ENCODE data around the gene ODR4.
"Not testable (repeated sequence)": the region's sequence is repeated elsewhere in the genome, so short reads cannot be mapped to it uniquely, and the experiment has no call there.

The ODR4 gene

DNA sequence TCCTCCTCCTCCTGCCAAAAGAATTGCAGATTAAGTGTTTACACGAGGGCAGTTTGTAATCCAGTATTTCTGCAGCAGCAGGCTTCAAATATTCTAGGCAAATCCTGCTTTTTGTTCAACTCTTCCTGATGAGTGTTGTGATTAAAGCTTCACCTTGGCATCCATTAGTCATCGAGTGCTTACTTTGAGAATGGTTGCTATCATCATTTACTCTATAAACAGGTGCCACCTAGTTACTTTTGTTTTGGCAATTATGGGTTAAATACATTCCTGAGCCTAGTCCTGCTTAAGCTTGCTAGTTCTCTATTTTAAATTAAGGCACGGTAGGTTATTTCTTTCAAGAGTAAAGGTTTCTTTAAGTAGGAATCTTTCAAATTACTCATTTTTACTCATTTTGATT lies 64.9 kb downstream of the ODR4 start:
- in situ Hi-C loops (cut with HindIII; ENCODE audit: low sequenced_read_pairs) = no loop called here
- DNase-seq (ENCODE audit: low read depth, low spot score) = peak; percentile 10
- TF ChIP-seq, protein P1, sequence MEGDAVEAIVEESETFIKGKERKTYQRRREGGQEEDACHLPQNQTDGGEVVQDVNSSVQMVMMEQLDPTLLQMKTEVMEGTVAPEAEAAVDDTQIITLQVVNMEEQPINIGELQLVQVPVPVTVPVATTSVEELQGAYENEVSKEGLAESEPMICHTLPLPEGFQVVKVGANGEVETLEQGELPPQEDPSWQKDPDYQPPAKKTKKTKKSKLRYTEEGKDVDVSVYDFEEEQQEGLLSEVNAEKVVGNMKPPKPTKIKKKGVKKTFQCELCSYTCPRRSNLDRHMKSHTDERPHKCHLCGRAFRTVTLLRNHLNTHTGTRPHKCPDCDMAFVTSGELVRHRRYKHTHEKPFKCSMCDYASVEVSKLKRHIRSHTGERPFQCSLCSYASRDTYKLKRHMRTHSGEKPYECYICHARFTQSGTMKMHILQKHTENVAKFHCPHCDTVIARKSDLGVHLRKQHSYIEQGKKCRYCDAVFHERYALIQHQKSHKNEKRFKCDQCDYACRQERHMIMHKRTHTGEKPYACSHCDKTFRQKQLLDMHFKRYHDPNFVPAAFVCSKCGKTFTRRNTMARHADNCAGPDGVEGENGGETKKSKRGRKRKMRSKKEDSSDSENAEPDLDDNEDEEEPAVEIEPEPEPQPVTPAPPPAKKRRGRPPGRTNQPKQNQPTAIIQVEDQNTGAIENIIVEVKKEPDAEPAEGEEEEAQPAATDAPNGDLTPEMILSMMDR (IDR thresholded peaks at IDR 0.05; ENCODE audit: low read depth, low read length) = no peak
- H3K4me3 ChIP-seq (ENCODE audit: low read depth, low read length) = no peak overlapping the region

- H3K4me3 ChIP-seq (ENCODE audit: low read depth, low read length) = no peak overlapping the region
- TF ChIP-seq, protein P1 (IDR thresholded peaks at IDR 0.05; ENCODE audit: low read depth, low read length) = no peak
- DNase-seq (ENCODE audit: low read depth, low spot score) = peak; percentile 14
- in situ Hi-C loops (cut with HindIII; ENCODE audit: low sequenced_read_pairs) = no loop called here
Measured at GRCh38 chr1:186442651-186443375, 67.2 kb downstream of the ODR4 start.

- in situ Hi-C loops (cut with HindIII; ENCODE audit: low sequenced_read_pairs) = no loop called here
- no peak overlapping the region for H3K4me3 ChIP-seq (ENCODE audit: low read depth, low read length)
- DNase-seq (ENCODE audit: low read depth, low spot score) = no peak
- TF ChIP-seq, protein P1 (IDR thresholded peaks at IDR 0.05; ENCODE audit: low read depth, low read length) = no peak
Measured at GRCh38 chr1:186443638-186444037, 68.0 kb downstream of the ODR4 start.

DNA sequence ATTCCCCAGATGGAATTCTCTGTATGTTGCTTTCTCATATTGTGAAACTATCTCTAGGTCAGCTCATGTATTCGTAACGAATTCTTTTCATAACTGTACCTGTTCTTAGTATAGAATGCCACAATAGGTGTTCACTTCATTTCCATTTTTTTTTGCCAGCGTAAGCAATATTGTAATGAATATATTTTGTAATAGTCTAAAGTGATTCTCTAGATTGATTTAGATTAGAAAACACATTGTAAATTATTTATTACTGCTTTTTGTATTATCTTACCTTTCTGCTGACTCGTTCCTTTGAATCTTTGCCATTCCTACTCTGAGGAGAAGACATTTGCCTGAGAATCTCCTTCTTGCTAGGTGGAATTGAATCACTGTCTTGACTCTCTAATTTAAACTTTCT lies 70.5 kb downstream of the ODR4 start:
- TF ChIP-seq, protein P1 (IDR thresholded peaks at IDR 0.05; ENCODE audit: low read depth, low read length) = no peak
- no peak overlapping the region for H3K4me3 ChIP-seq (ENCODE audit: low read depth, low read length)
- DNase-seq (ENCODE audit: low read depth, low spot score) = no peak
- in situ Hi-C loops (cut with HindIII; ENCODE audit: low sequenced_read_pairs) = no loop called here

DNA sequence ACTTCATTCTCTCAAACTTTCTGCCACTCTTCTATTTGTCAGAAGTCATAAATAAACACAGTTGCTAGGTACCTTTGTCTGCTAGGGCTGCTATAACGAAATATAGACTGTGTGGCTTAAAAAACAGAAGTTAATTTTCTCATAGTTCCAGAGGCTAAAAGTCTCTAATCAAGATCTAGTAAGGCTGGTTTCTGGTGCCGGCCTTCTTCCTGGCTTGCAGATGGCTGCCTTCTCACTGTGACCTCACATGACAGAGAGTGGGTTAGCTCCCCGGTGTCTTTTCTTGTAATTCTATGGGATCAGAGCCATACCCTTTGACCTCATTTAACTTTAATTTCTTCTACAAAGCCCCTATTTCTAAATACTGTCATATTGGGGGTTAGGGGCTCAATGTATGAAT lies 79.3 kb downstream of the ODR4 start:
- no peak for DNase-seq (ENCODE audit: low read depth, low spot score)
- TF ChIP-seq, protein P1 (IDR thresholded peaks at IDR 0.05; ENCODE audit: low read depth, low read length) = no peak
- in situ Hi-C loops (cut with HindIII; ENCODE audit: low sequenced_read_pairs) = no loop called here
- H3K4me3 ChIP-seq (ENCODE audit: low read depth, low read length) = no peak overlapping the region

DNA sequence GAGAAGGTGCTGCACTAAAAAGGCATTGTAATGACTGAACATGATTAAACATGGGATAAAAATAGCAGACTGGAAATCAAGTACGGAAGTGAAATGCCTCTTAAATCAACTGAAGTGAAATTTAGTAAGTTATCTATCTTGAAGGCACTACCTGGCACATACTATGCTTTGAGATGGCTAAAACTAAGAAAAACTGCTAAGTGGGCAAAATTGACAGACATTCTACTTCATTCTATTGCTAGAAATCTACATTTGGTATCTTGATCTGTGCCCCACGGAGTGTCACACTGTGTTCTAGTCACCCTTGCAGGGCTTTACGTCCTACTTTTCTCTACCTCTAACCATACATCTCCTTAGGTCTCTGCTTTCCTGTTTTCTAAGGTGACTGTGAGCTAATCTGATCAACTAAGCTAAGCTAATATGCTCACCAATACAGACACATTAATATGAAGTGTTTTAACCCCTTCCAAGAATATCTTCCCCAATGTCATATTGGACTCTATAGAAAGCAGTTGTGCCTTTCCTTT lies 81.2 kb downstream of the ODR4 start:
- TF ChIP-seq, protein P1 (IDR thresholded peaks at IDR 0.05; ENCODE audit: low read depth, low read length) = no peak
- no peak for DNase-seq (ENCODE audit: low read depth, low spot score)
- in situ Hi-C loops (cut with HindIII; ENCODE audit: low sequenced_read_pairs) = no loop called here
- H3K4me3 ChIP-seq (ENCODE audit: low read depth, low read length) = no peak overlapping the region

- H3K4me3 ChIP-seq (ENCODE audit: low read depth, low read length); in situ Hi-C loops (cut with HindIII; ENCODE audit: low sequenced_read_pairs); DNase-seq (ENCODE audit: low read depth, low spot score): not testable (repeated sequence)
Measured at GRCh38 chr1:186459161-186459560, 83.5 kb downstream of the ODR4 start.
